KOPT-K1 (cell line): ENCODE results near the gene ASB18.

Experiments used
- H3K27ac ChIP-seq: fragments of 200-600 bp; sonication (generic); 2 replicates; pipeline ENCODE4 v1.5.1; 2016; ENCODE audit warnings: antibody characterized with exemption, mild to moderate bottlenecking, low read depth, low read length; ENCODE audit not compliant: poor library complexity, severe bottlenecking
- H3K36me3 ChIP-seq: fragments of 200-600 bp; sonication (generic); 2 replicates; pipeline ENCODE4 v1.5.1; 2017; ENCODE audit warnings: antibody characterized with exemption, mild to moderate bottlenecking, low read length, moderate library complexity; ENCODE audit not compliant: insufficient read depth
- H3K9me3 ChIP-seq: fragments of 200-600 bp; sonication (generic); 2 replicates; pipeline ENCODE4 v1.5.1; 2017; ENCODE audit warnings: antibody characterized with exemption, low read length, mild to moderate bottlenecking; ENCODE audit not compliant: insufficient read depth, poor library complexity, severe bottlenecking

Gene ASB18

GRCh38 chr2:236162031-236162845, 102.0 kb downstream of the ASB18 start:
- Histone ChIP-seq H3K9me3 (no peaks in the 10 kb centered on the region), H3K36me3 (no peaks in the 10 kb centered on the region), H3K27ac (no peak overlapping the region)

GRCh38 chr2:236161531-236161930, 102.7 kb downstream of the ASB18 start:
- Histone ChIP-seq H3K27ac (no peak overlapping the region), H3K36me3 (no peaks in the 10 kb centered on the region), H3K9me3 (no peaks in the 10 kb centered on the region)

- no peaks in the 10 kb centered on the region for H3K36me3 ChIP-seq
- no peak overlapping the region for H3K27ac ChIP-seq
- H3K9me3 ChIP-seq: no peaks in the 10 kb centered on the region
Measured at GRCh38 chr2:236161082-236161462, 103.1 kb downstream of the ASB18 start.

GRCh38 chr2:236160366-236161081, 103.7 kb downstream of the ASB18 start:
- H3K27ac ChIP-seq: no peak overlapping the region
- H3K36me3 ChIP-seq: no peaks in the 10 kb centered on the region
- no peaks in the 10 kb centered on the region for H3K9me3 ChIP-seq

GRCh38 chr2:236159778-236160170, 104.4 kb downstream of the ASB18 start:
- Histone ChIP-seq H3K9me3 (no peaks in the 10 kb centered on the region), H3K27ac (no peak overlapping the region), H3K36me3 (no peaks in the 10 kb centered on the region)

- H3K27ac ChIP-seq: no peak overlapping the region
- no peaks in the 10 kb centered on the region for H3K9me3 ChIP-seq
- no peaks in the 10 kb centered on the region for H3K36me3 ChIP-seq
Measured at GRCh38 chr2:236158969-236159777, 105.0 kb downstream of the ASB18 start.

- H3K9me3 ChIP-seq: peaks cover 4% of the 10 kb centered on the region
- no peak overlapping the region for H3K27ac ChIP-seq
- no peaks in the 10 kb centered on the region for H3K36me3 ChIP-seq
Measured at GRCh38 chr2:236157815-236158498, 106.2 kb downstream of the ASB18 start.

GRCh38 chr2:236157366-236157765, 106.8 kb downstream of the ASB18 start:
- Histone ChIP-seq H3K36me3 (no peaks in the 10 kb centered on the region), H3K9me3 (peaks cover 10% of the 10 kb centered on the region), H3K27ac (no peak overlapping the region)

GRCh38 chr2:236156860-236157194, 107.4 kb downstream of the ASB18 start:
- H3K36me3 ChIP-seq: no peaks in the 10 kb centered on the region
- no peak overlapping the region for H3K27ac ChIP-seq
- peaks cover 11% of the 10 kb centered on the region for H3K9me3 ChIP-seq

GRCh38 chr2:236156095-236156859, 107.9 kb downstream of the ASB18 start:
- Histone ChIP-seq H3K27ac (no peak overlapping the region), H3K9me3 (peaks cover 11% of the 10 kb centered on the region), H3K36me3 (no peaks in the 10 kb centered on the region)

- H3K36me3 ChIP-seq: no peaks in the 10 kb centered on the region
- H3K9me3 ChIP-seq: peaks cover 11% of the 10 kb centered on the region
- H3K27ac ChIP-seq: no peak overlapping the region
Measured at GRCh38 chr2:236155406-236155805, 108.8 kb downstream of the ASB18 start.

- no peaks in the 10 kb centered on the region for H3K36me3 ChIP-seq
Measured at GRCh38 chr2:236146436-236146835, 117.8 kb downstream of the ASB18 start.

GRCh38 chr2:236143811-236144210, 120.4 kb downstream of the ASB18 start:
- Histone ChIP-seq H3K36me3 (no peaks in the 10 kb centered on the region), H3K27ac (no peak overlapping the region), H3K9me3 (no peaks in the 10 kb centered on the region)

More at GRCh38 chr2:236146436-236146835, 117.8 kb downstream of the ASB18 start:
- H3K27ac ChIP-seq: no peak overlapping the region
- no peaks in the 10 kb centered on the region for H3K9me3 ChIP-seq
